AG10803 (cell line): ENCODE results near the gene NR3C2.

Source experiments
- DNase-seq: peaks from one replicate; pipeline ENCODE4 v3.0.0; 2010; ENCODE audit warnings: low read depth
- H3K4me3 ChIP-seq: 2 replicates; pipeline ENCODE4 v1.5.1; 2011; ENCODE audit warnings: mild to moderate bottlenecking, low read length, control low read depth
- TF ChIP-seq, protein P1 (sequence below): conservative IDR thresholded peaks from 2 replicates; pipeline ENCODE4 v1.5.1; 2011; ENCODE audit warnings: mild to moderate bottlenecking, low read length, control low read depth, inconsistent platforms

NR3C2 gene

DNA sequence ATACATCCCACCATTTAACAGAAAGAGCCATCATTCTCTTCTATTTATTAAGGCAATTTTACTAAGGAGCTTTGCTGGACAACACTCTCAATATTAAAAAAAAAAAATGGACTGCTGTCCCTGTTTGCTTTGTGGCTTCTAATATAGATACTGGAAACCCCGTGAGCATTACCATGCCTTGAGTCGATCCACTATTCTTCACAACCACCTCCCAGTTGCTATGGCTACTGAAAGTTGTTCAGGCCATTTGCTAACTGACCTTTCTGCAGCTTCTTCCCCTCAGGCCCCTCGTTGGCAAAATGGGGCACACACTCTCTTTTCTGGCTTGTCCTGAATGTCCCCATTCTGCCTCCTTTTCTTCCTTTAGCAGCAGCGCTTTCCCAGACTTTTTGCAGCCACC lies 340.4 kb downstream of the NR3C2 start:
- no peak overlapping the region for H3K4me3 ChIP-seq
- no peak for DNase-seq
- TF ChIP-seq, protein P1, sequence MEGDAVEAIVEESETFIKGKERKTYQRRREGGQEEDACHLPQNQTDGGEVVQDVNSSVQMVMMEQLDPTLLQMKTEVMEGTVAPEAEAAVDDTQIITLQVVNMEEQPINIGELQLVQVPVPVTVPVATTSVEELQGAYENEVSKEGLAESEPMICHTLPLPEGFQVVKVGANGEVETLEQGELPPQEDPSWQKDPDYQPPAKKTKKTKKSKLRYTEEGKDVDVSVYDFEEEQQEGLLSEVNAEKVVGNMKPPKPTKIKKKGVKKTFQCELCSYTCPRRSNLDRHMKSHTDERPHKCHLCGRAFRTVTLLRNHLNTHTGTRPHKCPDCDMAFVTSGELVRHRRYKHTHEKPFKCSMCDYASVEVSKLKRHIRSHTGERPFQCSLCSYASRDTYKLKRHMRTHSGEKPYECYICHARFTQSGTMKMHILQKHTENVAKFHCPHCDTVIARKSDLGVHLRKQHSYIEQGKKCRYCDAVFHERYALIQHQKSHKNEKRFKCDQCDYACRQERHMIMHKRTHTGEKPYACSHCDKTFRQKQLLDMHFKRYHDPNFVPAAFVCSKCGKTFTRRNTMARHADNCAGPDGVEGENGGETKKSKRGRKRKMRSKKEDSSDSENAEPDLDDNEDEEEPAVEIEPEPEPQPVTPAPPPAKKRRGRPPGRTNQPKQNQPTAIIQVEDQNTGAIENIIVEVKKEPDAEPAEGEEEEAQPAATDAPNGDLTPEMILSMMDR = no peak

GRCh38 chr4:148101235-148101634 lies 341.0 kb downstream of the NR3C2 start:
- TF ChIP-seq, protein P1 = no peak
- no peak overlapping the region for H3K4me3 ChIP-seq
- DNase-seq = no peak

GRCh38 chr4:148097801-148098200 lies 344.4 kb downstream of the NR3C2 start:
- no peak for DNase-seq
- H3K4me3 ChIP-seq = no peak overlapping the region
- TF ChIP-seq, protein P1 = no peak

- no peak for DNase-seq
- TF ChIP-seq, protein P1 = no peak
- no peak overlapping the region for H3K4me3 ChIP-seq
These were observed 346.8 kb downstream of the NR3C2 start for GRCh38 chr4:148095346-148095923.

DNA sequence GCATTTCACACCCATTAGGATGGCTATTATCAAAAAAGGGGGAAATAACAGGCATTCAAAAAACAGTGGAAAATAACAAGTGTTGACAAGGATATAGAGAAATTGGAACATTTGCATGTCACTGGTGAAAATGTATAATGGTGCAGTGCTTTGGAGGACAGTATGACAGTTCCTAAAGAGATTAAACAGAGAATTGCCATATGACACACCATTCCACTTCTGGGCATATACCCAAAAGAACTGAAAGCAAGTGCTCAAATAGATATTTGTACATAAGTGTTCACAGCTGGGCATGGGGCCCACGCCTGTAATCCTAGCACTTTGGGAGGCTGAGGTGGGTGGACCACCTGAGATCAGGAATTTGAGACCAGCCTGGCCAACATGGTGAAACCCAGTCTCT lies 348.1 kb downstream of the NR3C2 start:
- no peak for DNase-seq
- TF ChIP-seq, protein P1 = no peak
- H3K4me3 ChIP-seq = no peak overlapping the region

DNA sequence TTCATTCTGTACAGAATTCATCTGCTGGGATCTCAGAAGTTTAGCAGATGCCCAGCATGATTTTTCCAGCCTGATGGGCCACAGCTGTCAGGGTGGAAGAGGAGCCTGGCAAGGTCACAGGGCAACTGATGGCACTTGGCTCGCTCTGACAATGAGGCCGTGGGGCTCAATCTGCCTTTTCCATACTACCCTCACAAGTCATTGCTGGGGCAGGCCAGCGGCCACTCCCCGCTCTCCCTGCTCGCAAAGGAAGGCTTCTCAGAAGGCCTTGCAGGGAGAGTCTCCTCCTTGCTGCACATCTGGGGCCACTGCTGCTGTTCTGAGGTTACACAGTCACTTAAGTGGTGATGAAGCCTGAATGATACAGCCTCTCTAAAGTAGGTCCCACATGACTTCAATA lies 349.1 kb downstream of the NR3C2 start:
- no peak for DNase-seq
- TF ChIP-seq, protein P1 = no peak

DNA sequence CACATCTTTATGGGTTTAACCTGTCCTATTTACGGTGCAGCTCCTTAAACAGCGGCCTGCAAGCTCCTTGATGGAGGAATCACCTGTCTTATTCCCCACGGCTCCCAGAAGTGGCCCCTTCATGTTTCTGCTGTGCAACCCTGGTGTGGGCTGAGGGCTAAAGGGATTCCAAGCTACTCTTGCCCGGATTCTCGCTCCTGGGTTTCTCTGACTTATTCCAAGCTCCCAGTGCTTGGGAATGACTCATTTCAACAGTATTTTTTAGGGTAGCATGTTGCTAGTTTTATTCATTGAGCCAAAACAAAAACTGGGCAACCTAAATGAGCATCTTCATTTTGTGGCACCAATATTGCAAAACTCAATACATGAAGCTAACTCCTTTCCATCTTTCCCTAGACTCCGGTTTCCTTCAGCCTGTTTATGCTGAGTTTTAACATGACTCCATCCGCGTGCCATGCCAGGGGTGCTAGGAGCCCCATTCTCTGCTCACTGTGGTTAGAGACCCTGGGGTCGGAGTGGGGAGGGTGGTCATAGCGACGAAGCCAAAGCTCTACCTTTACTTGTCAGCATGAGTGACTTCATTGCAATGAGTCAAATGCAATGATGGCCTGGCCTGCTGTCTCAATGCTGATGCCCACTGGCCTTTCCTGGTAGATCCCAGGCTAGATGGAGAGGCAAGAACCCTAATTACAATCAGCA lies 349.7 kb downstream of the NR3C2 start:
- no peak overlapping the region for H3K4me3 ChIP-seq
- TF ChIP-seq, protein P1 = no peak
- peak; percentile 27 for DNase-seq

More for the DNA sequence above, 349.1 kb downstream of the NR3C2 start:
- no peak overlapping the region for H3K4me3 ChIP-seq
